NCI-H1436 (cell line): Measurements from ENCODE around the gene ACVR1B.

Experiments
- DNase-seq: peaks from one replicate; lab custom pipeline; 2025; lab: John Stamatoyannopoulos, UW

The ACVR1B gene

GRCh38 chr12:52022841-52023181 lies 71.3 kb downstream of the ACVR1B start:
- no peak for DNase-seq

- peak; percentile 84 for DNase-seq
Measured at GRCh38 chr12:52023182-52023975, 71.9 kb downstream of the ACVR1B start.

- DNase-seq, result no peak
Measured at GRCh38 chr12:52023976-52024688, 72.6 kb downstream of the ACVR1B start.

GRCh38 chr12:52024845-52025230 lies 73.3 kb downstream of the ACVR1B start:
- DNase-seq, result no peak

- no peak for DNase-seq
Measured at GRCh38 chr12:52026263-52026662, 74.8 kb downstream of the ACVR1B start.

- no peak for DNase-seq
Measured at GRCh38 chr12:52027085-52027843, 75.8 kb downstream of the ACVR1B start.

GRCh38 chr12:52029685-52030084 lies 78.2 kb downstream of the ACVR1B start:
- DNase-seq, result peak; percentile 94

GRCh38 chr12:52032446-52032803 lies 80.9 kb downstream of the ACVR1B start:
- no peak for DNase-seq

- DNase-seq, result peak; percentile 96
Measured at GRCh38 chr12:52032804-52033445, 81.4 kb downstream of the ACVR1B start.

GRCh38 chr12:52033446-52034140 lies 82.1 kb downstream of the ACVR1B start:
- no peak for DNase-seq

- DNase-seq, result no peak
Measured at GRCh38 chr12:52035190-52035589, 83.7 kb downstream of the ACVR1B start.

GRCh38 chr12:52035926-52036325 lies 84.4 kb downstream of the ACVR1B start:
- DNase-seq, result no peak

- peak; percentile 67 for DNase-seq
Measured at GRCh38 chr12:52036587-52037171, 85.2 kb downstream of the ACVR1B start.

GRCh38 chr12:52037248-52037861 lies 85.9 kb downstream of the ACVR1B start:
- DNase-seq, result no peak

- no peak for DNase-seq
Measured at GRCh38 chr12:52038447-52038846, 86.9 kb downstream of the ACVR1B start.

GRCh38 chr12:52041035-52041434 lies 89.5 kb downstream of the ACVR1B start:
- DNase-seq, result no peak

- no peak for DNase-seq
Measured at GRCh38 chr12:52041695-52042123, 90.2 kb downstream of the ACVR1B start.

- no peak for DNase-seq
Measured at GRCh38 chr12:52042706-52043385, 91.3 kb downstream of the ACVR1B start.

GRCh38 chr12:52043386-52044212 lies 92.1 kb downstream of the ACVR1B start:
- no peak for DNase-seq
